Left colon (tissue), 2 donors: Measurements from ENCODE around the gene PPP2R3C. TPM values are rescaled to one million over a fixed set of nuclear protein-coding genes. Genes with fewer than 3 reads are reported as not detected.

Source experiments
- total RNA-seq, 2 donors: library from RNA; stranded (reverse); fragmentation: NEBNext Ultra II Directional; extraction: Animal tissue kit (Norgen Biotek cat#: 25700); gene quantifications; one replicate each; pipeline ENCODE4 v1.2.1, GENCODE V29; 2021
- donor health status: DM: no; HTN: no; CAD: no.
- donor health status: DM: yes; HTN: yes; CAD: no.

Gene PPP2R3C
- total RNA-seq, 2 donors from 2014 or later, result 23.9 to 27.8 TPM

Other genes starting within 250 kb of the PPP2R3C start
- 10 to 100 TPM; 29.1 to 36.1 TPM for gene BAZ1A, start 246.6 kb downstream of the PPP2R3C start, total RNA-seq
- gene SRP54, start 139.0 kb downstream of the PPP2R3C start, total RNA-seq, result 10 to 100 TPM; 38.3 to 43.4 TPM
- gene FAM177A1, start 75.7 kb downstream of the PPP2R3C start, total RNA-seq, result 100 to 1,000 TPM; 147 to 199 TPM
- 10 to 100 TPM; 25.2 to 27.6 TPM for gene PRORP, start 562 bp upstream of the PPP2R3C start, total RNA-seq
- gene PSMA6, start 170.4 kb upstream of the PPP2R3C start, total RNA-seq, result 100 to 1,000 TPM; 138 to 171 TPM